ENCODE measurements around the gene CRIM1.

GRCh38 chr2:36421379-36421778, 65.8 kb downstream of the CRIM1 start:
- TF ChIP-seq CTCF (IDR thresholded peaks at IDR 0.05; ENCODE audit: borderline replicate concordance, extremely low read depth, low read length, poor library complexity, severe bottlenecking) (no peak), EZH2 (IDR thresholded peaks at IDR 0.05; ENCODE audit: borderline replicate concordance, low read depth, low read length, severe bottlenecking) (no peak)

All from DND-41 (cell line).